ENCODE measurements around the gene RSRC2. TPM values are rescaled to one million over a fixed set of nuclear protein-coding genes. Genes with fewer than 3 reads are reported as not detected.

The RSRC2 gene
- total and polyA plus RNA-seq, 9 of the 15 experiments (the other 6 are each of a cell fraction or from before 2014, with no cell fraction given), result 52.6 to 123 (median 80.3) TPM

DNA sequence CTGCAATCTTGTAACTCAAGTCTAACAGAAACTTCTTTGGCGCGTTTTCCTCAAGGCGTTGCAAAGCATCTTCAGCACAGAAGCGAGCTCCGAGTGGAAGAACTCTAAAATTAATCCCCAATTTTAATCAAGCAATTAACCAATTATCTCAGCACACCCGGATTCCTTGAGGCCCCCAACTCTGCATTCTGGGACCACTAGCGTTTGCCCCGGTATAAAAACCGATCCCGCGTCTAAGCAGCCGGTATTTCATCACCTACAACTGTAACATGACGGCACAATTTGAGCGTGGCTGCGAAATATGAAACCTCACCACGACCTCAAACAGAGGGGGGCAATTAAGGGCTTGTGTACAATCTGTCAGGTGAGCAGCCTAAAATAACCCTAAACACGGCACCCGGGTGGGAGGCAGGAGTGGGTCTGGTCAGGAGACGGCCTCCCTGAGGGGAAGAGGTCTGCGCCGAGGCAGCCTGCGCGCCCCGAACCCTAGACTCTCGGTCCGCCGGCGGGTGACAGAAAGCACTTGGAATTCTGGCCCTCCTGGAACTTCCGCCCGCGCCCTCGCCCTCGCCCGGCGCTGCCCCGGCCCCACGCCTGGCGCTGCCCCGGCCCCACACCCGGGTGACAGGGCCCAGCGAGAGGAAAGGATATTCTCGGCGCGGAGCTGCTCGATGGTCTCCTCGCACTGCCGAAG is 26.6 kb downstream of the RSRC2 start (continued):
- TF ChIP-seq, protein P1, sequence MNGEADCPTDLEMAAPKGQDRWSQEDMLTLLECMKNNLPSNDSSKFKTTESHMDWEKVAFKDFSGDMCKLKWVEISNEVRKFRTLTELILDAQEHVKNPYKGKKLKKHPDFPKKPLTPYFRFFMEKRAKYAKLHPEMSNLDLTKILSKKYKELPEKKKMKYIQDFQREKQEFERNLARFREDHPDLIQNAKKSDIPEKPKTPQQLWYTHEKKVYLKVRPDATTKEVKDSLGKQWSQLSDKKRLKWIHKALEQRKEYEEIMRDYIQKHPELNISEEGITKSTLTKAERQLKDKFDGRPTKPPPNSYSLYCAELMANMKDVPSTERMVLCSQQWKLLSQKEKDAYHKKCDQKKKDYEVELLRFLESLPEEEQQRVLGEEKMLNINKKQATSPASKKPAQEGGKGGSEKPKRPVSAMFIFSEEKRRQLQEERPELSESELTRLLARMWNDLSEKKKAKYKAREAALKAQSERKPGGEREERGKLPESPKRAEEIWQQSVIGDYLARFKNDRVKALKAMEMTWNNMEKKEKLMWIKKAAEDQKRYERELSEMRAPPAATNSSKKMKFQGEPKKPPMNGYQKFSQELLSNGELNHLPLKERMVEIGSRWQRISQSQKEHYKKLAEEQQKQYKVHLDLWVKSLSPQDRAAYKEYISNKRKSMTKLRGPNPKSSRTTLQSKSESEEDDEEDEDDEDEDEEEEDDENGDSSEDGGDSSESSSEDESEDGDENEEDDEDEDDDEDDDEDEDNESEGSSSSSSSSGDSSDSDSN (IDR thresholded peaks at IDR 0.05; ENCODE audit: borderline replicate concordance in 1 of 2, low read depth in 2 of 2, low read length in 2 of 2), result peak in 1 of 2 experiments; percentile 15; a peak in 1 of 4 replicates
- TF ChIP-seq SIN3A (IDR thresholded peaks at IDR 0.05; ENCODE audit: borderline replicate concordance in 2 of 2, control insufficient read depth in 1 of 2, low read depth in 2 of 2, low read length in 2 of 2) (peak in 1 of 2 experiments; percentile 28; a peak in 1 of 4 replicates), BRD4 (IDR thresholded peaks at IDR 0.05) (no peak), DACH1 (IDR thresholded peaks at IDR 0.05; ENCODE audit: partially characterized antibody) (no peak), NFE2 (IDR thresholded peaks at IDR 0.05; ENCODE audit: low read depth) (peak; percentile 40), HDAC1 (IDR thresholded peaks at IDR 0.05) (peak in 1 of 2 experiments; percentile 39; a peak in 1 of 4 replicates), PML (IDR thresholded peaks at IDR 0.05; ENCODE audit: low read length) (no peak), SRSF1 (IDR thresholded peaks at IDR 0.05; ENCODE audit: low read depth, low read length) (no peak), MEIS2 (IDR thresholded peaks at IDR 0.05; ENCODE audit: partially characterized antibody) (peak; percentile 18), RUNX1 (IDR thresholded peaks at IDR 0.05; ENCODE audit: low read depth) (no peak), NEUROD1 (IDR thresholded peaks at IDR 0.05; ENCODE audit: borderline replicate concordance, low read depth, low read length, partially characterized antibody) (no peak), ZNF830 (CRISPR knock-in tag; IDR thresholded peaks at IDR 0.05) (no peak), YBX1 (IDR thresholded peaks at IDR 0.05) (no peak)
- TF ChIP-seq, protein P2, sequence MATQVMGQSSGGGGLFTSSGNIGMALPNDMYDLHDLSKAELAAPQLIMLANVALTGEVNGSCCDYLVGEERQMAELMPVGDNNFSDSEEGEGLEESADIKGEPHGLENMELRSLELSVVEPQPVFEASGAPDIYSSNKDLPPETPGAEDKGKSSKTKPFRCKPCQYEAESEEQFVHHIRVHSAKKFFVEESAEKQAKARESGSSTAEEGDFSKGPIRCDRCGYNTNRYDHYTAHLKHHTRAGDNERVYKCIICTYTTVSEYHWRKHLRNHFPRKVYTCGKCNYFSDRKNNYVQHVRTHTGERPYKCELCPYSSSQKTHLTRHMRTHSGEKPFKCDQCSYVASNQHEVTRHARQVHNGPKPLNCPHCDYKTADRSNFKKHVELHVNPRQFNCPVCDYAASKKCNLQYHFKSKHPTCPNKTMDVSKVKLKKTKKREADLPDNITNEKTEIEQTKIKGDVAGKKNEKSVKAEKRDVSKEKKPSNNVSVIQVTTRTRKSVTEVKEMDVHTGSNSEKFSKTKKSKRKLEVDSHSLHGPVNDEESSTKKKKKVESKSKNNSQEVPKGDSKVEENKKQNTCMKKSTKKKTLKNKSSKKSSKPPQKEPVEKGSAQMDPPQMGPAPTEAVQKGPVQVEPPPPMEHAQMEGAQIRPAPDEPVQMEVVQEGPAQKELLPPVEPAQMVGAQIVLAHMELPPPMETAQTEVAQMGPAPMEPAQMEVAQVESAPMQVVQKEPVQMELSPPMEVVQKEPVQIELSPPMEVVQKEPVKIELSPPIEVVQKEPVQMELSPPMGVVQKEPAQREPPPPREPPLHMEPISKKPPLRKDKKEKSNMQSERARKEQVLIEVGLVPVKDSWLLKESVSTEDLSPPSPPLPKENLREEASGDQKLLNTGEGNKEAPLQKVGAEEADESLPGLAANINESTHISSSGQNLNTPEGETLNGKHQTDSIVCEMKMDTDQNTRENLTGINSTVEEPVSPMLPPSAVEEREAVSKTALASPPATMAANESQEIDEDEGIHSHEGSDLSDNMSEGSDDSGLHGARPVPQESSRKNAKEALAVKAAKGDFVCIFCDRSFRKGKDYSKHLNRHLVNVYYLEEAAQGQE (IDR thresholded peaks at IDR 0.05; ENCODE audit: borderline replicate concordance), result no peak
- TF ChIP-seq, protein P2 (CRISPR knock-in tag; IDR thresholded peaks at IDR 0.05; ENCODE audit: low read depth), result no peak
- TF ChIP-seq, protein P3, sequence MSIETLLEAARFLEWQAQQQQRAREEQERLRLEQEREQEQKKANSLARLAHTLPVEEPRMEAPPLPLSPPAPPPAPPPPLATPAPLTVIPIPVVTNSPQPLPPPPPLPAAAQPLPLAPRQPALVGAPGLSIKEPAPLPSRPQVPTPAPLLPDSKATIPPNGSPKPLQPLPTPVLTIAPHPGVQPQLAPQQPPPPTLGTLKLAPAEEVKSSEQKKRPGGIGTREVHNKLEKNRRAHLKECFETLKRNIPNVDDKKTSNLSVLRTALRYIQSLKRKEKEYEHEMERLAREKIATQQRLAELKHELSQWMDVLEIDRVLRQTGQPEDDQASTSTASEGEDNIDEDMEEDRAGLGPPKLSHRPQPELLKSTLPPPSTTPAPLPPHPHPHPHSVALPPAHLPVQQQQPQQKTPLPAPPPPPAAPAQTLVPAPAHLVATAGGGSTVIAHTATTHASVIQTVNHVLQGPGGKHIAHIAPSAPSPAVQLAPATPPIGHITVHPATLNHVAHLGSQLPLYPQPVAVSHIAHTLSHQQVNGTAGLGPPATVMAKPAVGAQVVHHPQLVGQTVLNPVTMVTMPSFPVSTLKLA (conservative IDR thresholded peaks at IDR 0.05), result no peak; a peak in 1 of 4 replicates

Measured in K562 (cell line).